PC-9 (cell line): ENCODE data around the gene TAB3. TPM values are rescaled to one million over a fixed set of nuclear protein-coding genes. Genes with fewer than 3 reads are reported as not detected.

Experiments
- BruUV-seq: library from RNA; stranded (reverse); fragments of 400-500 nt; replicated peaks from 2 replicates; lab custom pipeline; 2021; lab: Mats Ljungman, UMichigan
- CTCF ChIA-PET: fragments of 300-600 bp; sonication (Branson Sonifier 250); formaldehyde crosslinking; loops from one replicate; lab custom pipeline; 2022; ENCODE audit warnings: antibody characterized with exemption; lab: Charles Lee
- POLR2A ChIA-PET: fragments of 300-600 bp; sonication (Branson Sonifier 250); formaldehyde crosslinking; loops from one replicate; lab custom pipeline; 2022; ENCODE audit warnings: antibody characterized with exemption; ENCODE audit not compliant: unreplicated experiment; lab: Charles Lee
- DNase-seq, 2 experiments: peaks; one replicate each; pipeline versions ENCODE4 v3.0.0 to v3.0.0-alpha.2; 2015 to 2022; ENCODE audit warnings: mixed read lengths in 1 of 2
- H2AFZ ChIP-seq: fragments of 200-600 bp; sonication (generic); 2 replicates; pipeline ENCODE4 v1.8.1; 2017; ENCODE audit warnings: antibody characterized with exemption
- H3F3A ChIP-seq: fragments of 200-600 bp; sonication (generic); 2 replicates; pipeline ENCODE4 v1.8.1; 2017; ENCODE audit warnings: antibody characterized with exemption, mild to moderate bottlenecking, low read depth; ENCODE audit not compliant: insufficient read depth
- H3K27ac ChIP-seq: fragments of 200-600 bp; sonication (generic); 2 replicates; pipeline ENCODE4 v1.6.1; 2016; ENCODE audit warnings: mixed run types
- H3K27me3 ChIP-seq: fragments of 200-600 bp; sonication (generic); 2 replicates; pipeline ENCODE4 v1.6.1; 2016; ENCODE audit warnings: low read depth, mixed run types; ENCODE audit not compliant: insufficient read depth
- H3K36me3 ChIP-seq: fragments of 200-600 bp; sonication (generic); 2 replicates; pipeline ENCODE4 v1.6.1; 2016; ENCODE audit warnings: low read depth, mixed run types
- H3K4me1 ChIP-seq: fragments of 200-600 bp; sonication (generic); replicated peaks from 2 replicates; pipeline ENCODE4 v1.6.1; 2016; ENCODE audit warnings: mixed run types; ENCODE audit not compliant: insufficient read depth
- H3K4me2 ChIP-seq: fragments of 200-600 bp; sonication (generic); 2 replicates; pipeline ENCODE4 v1.6.1; 2017; ENCODE audit warnings: mixed run types
- H3K4me3 ChIP-seq: fragments of 200-600 bp; sonication (generic); 2 replicates; pipeline ENCODE4 v1.6.1; 2016; ENCODE audit warnings: mixed run types
- H3K79me2 ChIP-seq: fragments of 200-600 bp; sonication (generic); 2 replicates; pipeline ENCODE4 v1.6.1; 2017; ENCODE audit warnings: low read depth, mixed run types
- H3K9me2 ChIP-seq: fragments of 200-600 bp; sonication (generic); 2 replicates; pipeline ENCODE4 v1.8.1; 2017; ENCODE audit warnings: mild to moderate bottlenecking; ENCODE audit not compliant: insufficient read depth
- H3K9me3 ChIP-seq: fragments of 200-600 bp; sonication (generic); 2 replicates; pipeline ENCODE4 v1.8.1; 2016; ENCODE audit warnings: low read depth; ENCODE audit not compliant: insufficient read depth
- H4K20me1 ChIP-seq: fragments of 200-600 bp; sonication (generic); 2 replicates; pipeline ENCODE4 v1.8.1; 2017; ENCODE audit not compliant: insufficient read depth
- EZH2 ChIP-seq: fragments of 200-600 bp; sonication (generic); IDR thresholded peaks from 2 replicates; pipeline ENCODE4 v1.8.0; 2017; ENCODE audit warnings: antibody characterized with exemption, low read depth
- intact Hi-C: fragments of 100-400 bp; cut with micrococcal nuclease; formaldehyde crosslinking; loops from one replicate; pipeline ENCODE4 v1.10.0; 2022; ENCODE audit not compliant: unreplicated experiment
- total RNA-seq: library from RNA; stranded (reverse); gene quantifications from 2 replicates; pipeline ENCODE4 v1.2.3, GENCODE V29; 2021
- TF ChIP-seq, protein P1 (sequence below): fragments of 200-600 bp; sonication (generic); conservative IDR thresholded peaks from 2 replicates; pipeline ENCODE4 v1.6.1; 2017; ENCODE audit warnings: mixed run types, antibody characterized with exemption, mild to moderate bottlenecking, moderate library complexity

Gene TAB3
- total RNA-seq, 1 experiment from 2014 or later, result 50.8 TPM

DNA sequence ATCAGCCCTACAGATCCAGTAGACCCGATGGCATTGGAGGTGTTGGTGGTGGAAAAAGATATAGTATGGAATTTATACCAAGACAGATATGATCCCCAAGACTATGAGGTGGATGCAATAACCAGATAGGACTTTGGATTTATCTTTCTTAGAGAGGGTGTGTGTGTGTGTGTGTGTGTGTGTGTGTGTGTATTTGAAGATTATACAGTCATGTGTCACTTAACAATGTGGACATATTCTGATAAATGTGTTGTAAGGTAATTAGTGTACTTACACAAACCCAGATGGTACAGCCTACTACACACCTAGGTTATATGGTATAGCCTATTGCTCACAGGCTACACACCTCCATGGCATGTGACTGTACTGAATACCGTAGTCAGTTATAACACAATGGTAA is 24.4 kb upstream of the TAB3 start:
- no peaks in the 10 kb centered on the region for H3K9me3 ChIP-seq
- H3K4me2 ChIP-seq, result no peak overlapping the region
- intact Hi-C loops, result no loop called here
- H3K4me1 ChIP-seq, result no peaks in the 10 kb centered on the region
- CTCF ChIA-PET, result no interaction called here
- no peak overlapping the region for H2AFZ ChIP-seq
- H3K36me3 ChIP-seq, result no peaks in the 10 kb centered on the region
- H3K4me3 ChIP-seq, result no peak overlapping the region
- H3K9me2 ChIP-seq, result no peaks in the 10 kb centered on the region
- BruUV-seq, result no TSS peak
- TF ChIP-seq, protein P1, sequence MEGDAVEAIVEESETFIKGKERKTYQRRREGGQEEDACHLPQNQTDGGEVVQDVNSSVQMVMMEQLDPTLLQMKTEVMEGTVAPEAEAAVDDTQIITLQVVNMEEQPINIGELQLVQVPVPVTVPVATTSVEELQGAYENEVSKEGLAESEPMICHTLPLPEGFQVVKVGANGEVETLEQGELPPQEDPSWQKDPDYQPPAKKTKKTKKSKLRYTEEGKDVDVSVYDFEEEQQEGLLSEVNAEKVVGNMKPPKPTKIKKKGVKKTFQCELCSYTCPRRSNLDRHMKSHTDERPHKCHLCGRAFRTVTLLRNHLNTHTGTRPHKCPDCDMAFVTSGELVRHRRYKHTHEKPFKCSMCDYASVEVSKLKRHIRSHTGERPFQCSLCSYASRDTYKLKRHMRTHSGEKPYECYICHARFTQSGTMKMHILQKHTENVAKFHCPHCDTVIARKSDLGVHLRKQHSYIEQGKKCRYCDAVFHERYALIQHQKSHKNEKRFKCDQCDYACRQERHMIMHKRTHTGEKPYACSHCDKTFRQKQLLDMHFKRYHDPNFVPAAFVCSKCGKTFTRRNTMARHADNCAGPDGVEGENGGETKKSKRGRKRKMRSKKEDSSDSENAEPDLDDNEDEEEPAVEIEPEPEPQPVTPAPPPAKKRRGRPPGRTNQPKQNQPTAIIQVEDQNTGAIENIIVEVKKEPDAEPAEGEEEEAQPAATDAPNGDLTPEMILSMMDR, result no peak
- no peak for TF ChIP-seq EZH2
- H4K20me1 ChIP-seq, result no peaks in the 10 kb centered on the region
- no peaks in the 10 kb centered on the region for H3K79me2 ChIP-seq
- POLR2A ChIA-PET, result no interaction called here
- DNase-seq, result no peak
- H3K27ac ChIP-seq, result no peak overlapping the region
- H3F3A ChIP-seq, result no peaks in the 10 kb centered on the region
- no peaks in the 10 kb centered on the region for H3K27me3 ChIP-seq

DNA sequence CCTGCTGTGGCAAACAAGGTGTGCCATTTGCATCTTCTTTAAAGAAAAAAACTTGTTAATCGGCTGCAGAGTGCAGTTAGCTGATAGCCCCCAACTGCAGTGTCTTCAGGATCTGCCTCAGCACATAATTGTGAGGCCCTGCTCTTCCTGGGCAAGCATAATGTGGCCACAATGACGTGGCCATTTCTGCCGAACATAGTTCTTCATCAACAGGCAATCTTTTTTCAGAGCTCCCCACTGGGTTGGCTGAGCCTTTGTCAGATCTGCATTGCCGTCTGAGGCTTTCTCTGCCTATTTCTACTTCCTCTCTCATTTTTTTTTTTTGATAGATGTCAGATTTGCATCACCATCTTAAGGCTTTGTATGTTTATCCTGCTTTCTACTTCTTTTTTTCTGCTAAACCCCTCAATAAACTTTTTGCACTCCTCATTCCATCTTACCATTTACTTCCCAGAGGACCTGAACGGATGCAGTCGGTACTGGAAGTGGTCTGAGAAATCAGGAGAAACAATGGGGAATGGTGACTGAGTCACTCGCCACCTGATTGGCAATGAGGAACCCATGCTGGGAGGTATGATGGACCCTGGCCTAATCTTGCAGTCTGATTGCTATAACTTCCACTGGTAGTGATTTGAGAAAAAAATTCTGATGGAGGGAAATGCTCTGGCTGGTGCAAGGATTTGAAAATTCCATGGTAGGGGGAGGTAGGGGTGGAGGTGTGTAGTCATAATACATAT is 21.2 kb upstream of the TAB3 start:
- ChIA-PET CTCF (no interaction called here), POLR2A (no interaction called here)
- H3K9me3 ChIP-seq, result no peaks in the 10 kb centered on the region
- no peaks in the 10 kb centered on the region for H3K79me2 ChIP-seq
- no peak overlapping the region for H3K4me2 ChIP-seq
- peaks cover 7% of the 10 kb centered on the region; the same call in 1 of the 2 replicates for H3K4me1 ChIP-seq
- H2AFZ ChIP-seq, result no peak overlapping the region
- no peak for TF ChIP-seq EZH2
- TF ChIP-seq, protein P1, result no peak
- intact Hi-C loops, result no loop called here
- DNase-seq, result no peak
- H3K27ac ChIP-seq, result no peak overlapping the region
- BruUV-seq, result no TSS peak
- H3K27me3 ChIP-seq, result no peaks in the 10 kb centered on the region
- H3K4me3 ChIP-seq, result no peak overlapping the region
- H4K20me1 ChIP-seq, result no peaks in the 10 kb centered on the region
- H3K9me2 ChIP-seq, result no peaks in the 10 kb centered on the region
- no peaks in the 10 kb centered on the region for H3F3A ChIP-seq
- no peaks in the 10 kb centered on the region for H3K36me3 ChIP-seq

DNA sequence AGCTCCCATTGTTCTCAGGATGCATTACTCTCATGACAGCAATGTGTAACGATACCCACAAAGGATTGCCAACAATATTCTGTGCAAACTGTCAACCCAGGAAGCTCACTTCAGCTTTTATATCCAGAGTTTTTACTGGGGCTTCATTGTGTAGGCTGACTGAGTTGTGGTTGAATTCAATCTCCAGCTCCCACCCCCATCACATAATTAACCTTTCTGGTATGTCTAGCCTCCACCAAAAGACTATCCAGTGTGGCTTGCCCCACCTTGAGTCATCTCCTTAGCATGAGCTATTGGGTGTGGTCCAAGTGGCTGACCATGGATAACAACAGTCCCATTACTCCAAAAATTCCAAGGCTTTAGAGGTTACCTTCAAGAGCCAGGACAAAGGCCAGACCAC is 17.7 kb upstream of the TAB3 start:
- Histone ChIP-seq H3K4me3 (no peak overlapping the region), H3K27ac (no peak overlapping the region), H3K27me3 (no peaks in the 10 kb centered on the region), H3K79me2 (no peaks in the 10 kb centered on the region), H4K20me1 (no peaks in the 10 kb centered on the region), H3K36me3 (no peaks in the 10 kb centered on the region), H3K4me2 (no peak overlapping the region), H2AFZ (no peak overlapping the region), H3F3A (no peaks in the 10 kb centered on the region), H3K9me2 (no peaks in the 10 kb centered on the region), H3K9me3 (no peaks in the 10 kb centered on the region), H3K4me1 (peaks cover 7% of the 10 kb centered on the region; the same call in 1 of the 2 replicates)
- BruUV-seq, result no TSS peak
- ChIA-PET CTCF (no interaction called here), POLR2A (interaction anchor here (0.5 to 0.6 kb wide), 3 partner anchors 12 to 116 kb away, joined by 3 to 8 read pairs (median 6); no protein-coding TSS in a partner anchor)
- DNase-seq, result peak; percentile 20 to 58
- intact Hi-C loops, result no loop called here
- TF ChIP-seq EZH2, result no peak
- TF ChIP-seq, protein P1, result no peak
